HG03460 (cell line): ENCODE data around the gene NTN3.
"Not testable (repeated sequence)": the region's sequence is repeated elsewhere in the genome, so short reads cannot be mapped to it uniquely, and the experiment has no call there.

Source experiments
- ATAC-seq: cut with Tn5 transposase; IDR thresholded peaks from one replicate; pipeline ENCODE4 v1.9.1; 2021; ENCODE audit not compliant: unreplicated experiment

Gene NTN3

GRCh38 chr16:2439598-2439997 lies 31.5 kb upstream of the NTN3 start:
- no peak for ATAC-seq

GRCh38 chr16:2441143-2441804 lies 29.8 kb upstream of the NTN3 start:
- ATAC-seq = not testable (repeated sequence)

- ATAC-seq = no peak
These were observed 27.5 kb upstream of the NTN3 start for GRCh38 chr16:2443555-2443954.

DNA sequence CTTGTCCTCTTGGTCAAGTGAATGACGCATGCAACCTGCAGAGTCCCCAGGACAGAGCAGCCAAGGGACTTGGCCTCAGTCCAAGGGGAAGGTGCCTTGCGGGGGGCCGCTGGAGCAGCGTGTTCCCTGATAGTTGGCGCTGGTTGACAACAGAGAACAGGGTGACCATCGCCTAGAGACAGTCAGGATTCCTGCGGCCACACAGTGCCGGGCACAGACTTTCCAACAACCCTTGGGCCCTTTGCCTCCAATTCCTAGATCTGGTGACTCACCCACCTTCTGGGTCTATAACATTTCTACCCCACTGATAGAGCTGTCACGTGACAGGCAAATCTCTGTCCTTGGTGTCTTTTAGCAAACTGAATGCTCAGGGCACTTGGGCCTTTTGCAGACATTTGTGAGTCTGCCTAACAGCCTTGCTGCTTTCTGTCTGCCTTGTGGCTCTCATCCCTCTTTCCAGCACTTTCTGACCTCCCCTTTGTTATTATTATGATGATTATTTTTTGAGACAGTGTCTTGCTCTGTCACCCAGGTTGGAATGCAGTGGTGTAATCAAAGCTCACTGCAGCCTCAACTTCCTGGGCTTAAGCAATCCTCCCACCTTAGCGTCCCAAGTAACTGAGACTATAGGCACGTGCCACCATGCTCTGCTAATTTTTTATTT lies 23.0 kb upstream of the NTN3 start:
- ATAC-seq = no peak

DNA sequence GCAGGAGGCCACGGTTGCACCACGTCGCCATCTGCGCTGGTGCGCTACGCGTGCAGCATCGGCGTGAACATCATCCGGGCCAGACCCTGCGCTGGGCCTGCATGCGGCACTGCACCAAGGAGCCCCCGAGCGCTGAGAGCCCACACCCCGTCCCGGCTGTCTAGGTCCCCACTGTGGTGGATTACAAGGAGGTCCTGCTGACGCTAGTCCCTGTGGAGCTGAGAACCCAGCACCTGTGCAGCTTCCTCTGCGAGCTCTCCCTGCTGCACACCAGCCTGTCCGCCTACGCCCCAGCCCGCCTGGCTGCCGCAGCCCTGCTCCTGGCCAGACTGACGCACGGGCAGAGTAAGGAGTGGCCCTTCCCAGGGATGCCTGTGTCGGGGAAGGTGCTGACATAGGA lies 22.0 kb upstream of the NTN3 start:
- ATAC-seq = no peak

DNA sequence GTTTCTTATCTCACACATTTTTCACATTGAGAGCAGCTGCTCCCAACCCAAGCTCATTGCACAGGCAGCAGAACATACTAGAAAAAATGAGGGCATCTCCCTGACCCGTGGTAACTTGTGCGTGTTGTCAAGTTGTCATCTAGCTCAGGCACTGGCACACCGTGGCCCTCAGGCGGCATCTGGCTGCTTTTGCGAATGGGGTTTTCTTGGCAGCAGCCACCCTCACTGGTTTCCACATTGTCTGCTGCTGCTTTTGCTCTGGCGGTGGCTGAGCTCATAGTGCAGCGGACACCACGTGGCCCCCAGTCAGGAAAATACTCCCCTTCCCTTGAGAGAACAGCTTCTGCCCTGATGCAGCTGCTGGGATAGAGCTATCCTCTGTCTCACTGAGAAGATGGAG lies 20.6 kb upstream of the NTN3 start:
- ATAC-seq = no peak

DNA sequence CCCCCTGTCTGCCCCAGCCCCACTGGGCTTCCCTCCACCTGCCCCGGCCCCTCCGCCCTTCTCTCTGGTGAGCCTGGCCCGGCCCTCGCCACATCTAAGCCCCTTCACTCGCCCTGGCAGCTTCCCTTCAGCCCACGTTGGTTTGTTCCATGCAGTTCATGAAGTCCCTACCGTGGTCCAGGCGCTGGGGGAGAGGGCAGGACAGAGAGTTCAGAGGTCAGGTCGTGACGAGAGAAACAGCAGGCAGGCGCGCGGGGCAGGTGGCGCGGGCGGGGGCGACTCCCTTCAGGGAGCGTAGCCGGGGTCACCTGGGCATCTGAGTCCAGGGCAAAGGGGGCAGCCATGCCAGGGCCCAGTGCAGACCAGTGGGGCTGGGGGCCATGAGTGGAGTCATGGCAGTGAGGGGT lies 20.1 kb upstream of the NTN3 start:
- no peak for ATAC-seq

DNA sequence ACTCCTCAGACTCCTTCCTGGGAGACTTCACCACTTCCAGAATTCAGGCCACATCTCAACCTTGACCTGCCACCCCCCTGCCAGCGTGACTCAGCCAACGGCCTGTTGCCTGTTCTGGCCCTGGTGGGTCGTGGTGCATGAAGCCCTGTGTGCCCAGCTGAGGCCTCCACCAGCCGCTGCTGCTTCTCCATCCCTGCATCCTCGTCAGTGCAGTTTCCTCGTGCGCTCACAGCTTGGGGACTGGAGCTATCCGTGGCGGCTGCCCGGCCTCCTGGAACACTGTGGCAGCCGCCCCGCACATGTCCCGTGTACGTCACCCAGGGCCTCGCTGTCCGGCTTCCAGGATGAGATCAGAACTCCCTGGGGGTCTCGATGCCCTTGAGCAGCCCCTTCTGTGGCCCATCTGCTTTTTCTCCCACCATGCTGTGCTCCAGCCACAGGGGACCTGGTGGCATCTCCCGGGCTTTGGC lies 19.2 kb upstream of the NTN3 start:
- no peak for ATAC-seq

DNA sequence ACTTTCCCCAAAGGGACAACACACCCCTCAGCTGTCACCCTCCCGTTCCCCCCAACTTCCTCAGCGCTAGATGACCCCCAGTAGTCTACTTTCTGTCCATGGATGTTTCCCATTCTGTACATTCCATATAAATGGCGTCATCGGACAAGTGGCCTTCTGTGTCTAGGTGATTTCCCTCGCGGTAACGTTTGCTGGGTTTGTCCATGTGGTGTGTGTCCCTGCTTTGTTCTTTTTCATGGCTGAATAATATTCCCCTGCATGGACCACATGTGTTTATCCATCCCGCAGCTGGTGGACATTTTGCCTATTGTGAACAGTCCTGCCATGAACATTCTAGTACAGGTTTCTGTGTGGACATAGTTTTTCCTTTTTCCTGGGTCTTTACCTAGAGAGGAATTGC lies 18.4 kb upstream of the NTN3 start:
- ATAC-seq = no peak

- no peak for ATAC-seq
These were observed 15.8 kb upstream of the NTN3 start for GRCh38 chr16:2455081-2455845.

- ATAC-seq = no peak
These were observed 14.4 kb upstream of the NTN3 start for GRCh38 chr16:2456551-2457153.

- no peak for ATAC-seq
These were observed 13.8 kb upstream of the NTN3 start for GRCh38 chr16:2457267-2457666.

DNA sequence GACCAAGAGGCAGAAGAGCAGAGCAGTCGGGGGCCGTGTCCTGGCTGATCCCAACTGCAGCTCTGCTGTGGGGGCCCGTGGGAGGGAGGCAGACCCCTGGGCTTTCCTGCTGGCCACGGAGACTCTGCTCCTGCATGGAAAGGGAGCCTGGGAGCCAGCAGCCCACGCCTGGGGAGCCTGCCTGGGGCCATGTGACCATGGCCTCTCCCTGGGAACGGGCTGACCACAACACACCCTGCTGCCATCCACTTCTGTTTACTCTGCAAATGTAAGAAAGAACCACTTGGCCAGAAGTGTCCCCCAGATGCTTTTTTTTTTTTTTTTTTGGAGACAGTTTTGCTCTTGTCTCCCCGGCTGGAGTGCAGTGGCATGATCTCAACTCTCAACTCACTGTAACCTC lies 13.2 kb upstream of the NTN3 start:
- ATAC-seq = no peak

GRCh38 chr16:2458887-2459646 lies 12.0 kb upstream of the NTN3 start:
- ATAC-seq = no peak

GRCh38 chr16:2459647-2460390 lies 11.3 kb upstream of the NTN3 start, which contains the start of gene TEDC2:
Gene TEDC2 (plus strand): TSS chr16:2460109. CDS start chr16:2460145, 36 bp downstream.
- ATAC-seq = peak; percentile 82

DNA sequence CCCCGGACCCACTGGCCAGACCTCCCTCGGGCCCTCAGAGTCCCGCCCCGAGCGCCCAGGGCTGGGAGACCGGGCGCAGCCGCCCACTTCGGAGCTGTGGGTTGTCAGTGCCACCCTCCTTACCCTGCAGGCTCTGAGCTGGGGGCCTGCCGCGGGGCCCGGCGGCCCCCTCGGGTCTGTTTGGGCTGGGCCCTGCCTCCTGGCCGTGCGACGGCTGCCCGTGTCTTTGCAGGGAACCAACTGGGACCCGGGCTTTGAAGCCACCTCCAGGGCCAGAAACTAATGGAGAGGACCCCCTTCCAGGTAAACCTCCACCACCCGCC lies 10.7 kb upstream of the NTN3 start:
- ATAC-seq = no peak

GRCh38 chr16:2460916-2461315 lies 10.2 kb upstream of the NTN3 start:
- ATAC-seq = no peak

DNA sequence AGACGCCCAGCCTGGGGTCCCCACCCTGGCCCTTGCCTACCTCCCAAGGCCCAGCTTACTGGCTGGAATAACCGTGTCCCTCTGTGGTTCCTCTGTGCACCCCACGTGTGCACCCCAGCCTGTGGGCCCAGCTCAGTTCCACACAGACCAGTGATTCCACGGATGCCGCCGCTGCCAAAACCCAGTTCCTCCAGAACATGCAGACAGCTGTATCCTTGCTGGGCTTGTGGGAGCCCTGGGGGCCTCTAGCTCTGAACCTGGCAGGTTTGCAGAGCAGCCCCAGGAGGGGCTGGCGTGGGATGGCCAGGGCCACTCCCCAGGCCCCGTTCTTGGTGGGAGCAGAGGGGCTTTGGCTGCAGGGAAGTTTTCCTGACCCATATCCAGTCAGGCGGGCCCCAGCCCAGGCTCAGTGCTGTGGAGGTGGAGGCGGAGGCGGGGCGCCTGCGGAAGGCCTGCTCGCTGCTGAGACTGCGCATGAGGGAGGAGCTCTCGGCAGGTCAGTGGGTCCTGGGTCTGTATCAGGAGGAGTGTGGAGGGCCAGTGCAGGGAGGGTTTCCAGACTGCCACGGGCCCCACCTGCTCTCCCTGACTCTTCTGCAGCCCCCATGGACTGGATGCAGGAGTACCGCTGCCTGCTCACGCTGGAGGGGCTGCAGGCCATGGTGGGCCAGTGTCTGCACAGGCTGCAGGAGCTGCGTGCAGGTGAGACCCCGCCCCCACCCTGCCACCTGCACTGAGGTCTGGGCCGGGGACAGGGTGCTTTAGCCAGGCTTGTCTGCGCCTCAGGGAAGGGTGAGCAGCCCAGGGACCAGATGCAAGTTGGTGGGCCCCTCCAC lies 8.8 kb upstream of the NTN3 start:
- no peak for ATAC-seq

DNA sequence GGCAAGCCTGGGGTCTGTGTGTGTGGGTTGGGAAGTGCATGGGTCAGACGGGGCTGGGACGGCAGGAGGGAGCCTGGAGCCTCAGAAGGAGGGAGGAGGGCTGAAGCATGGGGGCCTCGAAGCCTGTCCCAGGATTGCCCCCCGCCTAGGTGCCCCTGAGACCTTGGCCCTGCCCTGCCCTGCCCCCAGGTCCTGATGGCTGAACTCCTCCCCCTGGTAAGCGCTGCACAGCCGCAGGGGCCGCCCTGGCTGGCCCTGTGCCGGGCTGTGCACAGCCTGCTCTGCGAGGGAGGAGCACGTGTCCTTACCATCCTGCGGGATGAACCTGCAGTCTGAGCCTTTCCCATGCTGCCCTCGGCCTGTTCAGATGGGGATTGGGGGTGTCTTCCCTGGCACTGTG lies 6.8 kb upstream of the NTN3 start:
- ATAC-seq = no peak
